GM21526 (cell line): ENCODE data around the gene SMG1.
"Not testable (repeated sequence)": the region's sequence is repeated elsewhere in the genome, so short reads cannot be mapped to it uniquely, and the experiment has no call there.

Experiments used
- ATAC-seq: cut with Tn5 transposase; IDR thresholded peaks from one replicate; pipeline ENCODE4 v1.9.1; 2021; ENCODE audit warnings: moderate library complexity; ENCODE audit not compliant: unreplicated experiment, low FRiP score

Gene SMG1

DNA sequence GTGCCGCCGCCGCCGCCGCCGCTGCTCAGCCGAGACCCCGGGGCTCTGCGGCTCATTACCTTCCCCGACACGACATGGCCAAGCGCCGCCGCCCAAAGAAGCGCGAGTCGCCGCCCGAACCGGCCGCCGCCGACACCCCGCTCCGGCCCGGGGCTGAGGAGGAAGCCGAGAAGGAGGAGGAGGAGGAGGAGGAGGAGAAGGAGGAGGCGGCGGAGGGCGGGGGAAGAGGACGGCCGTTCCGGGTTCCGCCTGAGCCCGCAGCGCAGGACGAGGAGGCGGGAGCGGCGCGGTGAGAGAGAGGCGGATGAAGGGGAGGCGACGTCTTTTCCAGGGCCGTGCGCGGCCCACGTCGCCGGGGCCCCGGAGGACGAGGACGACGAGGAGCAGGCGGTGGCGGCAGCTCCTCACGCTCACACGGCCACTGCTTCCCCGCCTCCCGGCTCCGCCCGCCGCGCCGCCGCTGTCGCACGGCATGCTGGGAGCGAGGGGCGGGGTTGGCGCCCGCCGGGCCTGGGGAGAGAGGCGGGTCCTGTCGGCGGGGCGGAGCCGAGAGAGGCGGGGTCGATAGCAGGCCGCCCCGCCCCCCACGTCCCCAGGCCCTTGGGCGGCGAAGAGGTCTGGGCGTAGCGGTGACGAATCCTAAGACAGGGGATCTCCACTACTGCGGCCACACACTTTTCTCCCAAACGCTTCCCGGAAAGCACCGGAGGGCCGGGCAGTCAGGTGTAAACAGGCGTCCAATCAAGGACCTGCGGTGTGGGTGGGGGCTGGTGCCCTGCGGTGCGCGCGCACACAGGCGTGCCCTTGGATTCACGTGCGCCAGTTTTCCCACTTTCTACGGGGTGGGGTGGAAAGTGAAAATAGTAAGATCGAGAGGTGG lies at the start of gene SMG1:
Gene SMG1 (minus strand): TSS at position 423 of the 880 bp plus-strand sequence. CDS start 367 bp downstream, at position 56.
- ATAC-seq = peak; percentile 76

DNA sequence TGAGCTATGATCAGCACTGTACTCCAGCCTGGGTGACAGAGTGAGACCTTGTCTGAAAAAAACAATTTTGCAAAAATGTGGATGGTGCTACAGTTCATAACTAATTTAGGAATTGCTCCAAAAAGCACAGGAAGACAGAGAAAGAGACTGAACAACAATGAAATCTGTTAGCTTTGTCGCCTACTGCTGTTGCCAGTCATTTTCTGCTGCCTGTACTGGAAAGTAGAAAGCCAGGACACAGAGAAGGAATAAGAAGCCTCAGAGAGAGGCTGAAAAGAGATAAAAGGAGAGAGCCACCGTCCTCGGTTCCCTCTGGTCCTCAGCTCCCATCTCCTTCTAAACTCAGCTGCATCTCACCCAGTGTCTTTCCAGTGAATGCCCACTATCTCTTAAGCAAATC lies 48.9 kb upstream of the SMG1 start:
- no peak for ATAC-seq

DNA sequence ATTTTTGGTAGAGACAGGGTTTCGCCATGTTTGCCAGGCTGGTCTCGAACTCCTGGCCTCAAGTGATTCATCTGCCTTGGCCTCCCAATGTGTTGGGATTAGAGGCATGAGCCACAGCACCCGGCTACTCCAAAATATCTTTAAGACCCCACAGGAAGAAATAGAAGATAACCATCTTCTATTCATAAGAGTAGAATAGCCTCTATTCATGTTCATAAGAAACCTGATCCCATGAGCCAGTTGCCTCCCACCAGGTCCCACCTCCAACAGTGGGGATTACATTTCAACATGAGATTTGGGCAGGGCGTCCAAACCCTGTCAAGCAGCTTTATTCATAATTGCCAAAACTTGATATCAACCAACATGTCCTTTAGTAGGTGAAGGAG lies 43.6 kb upstream of the SMG1 start:
- no peak for ATAC-seq

DNA sequence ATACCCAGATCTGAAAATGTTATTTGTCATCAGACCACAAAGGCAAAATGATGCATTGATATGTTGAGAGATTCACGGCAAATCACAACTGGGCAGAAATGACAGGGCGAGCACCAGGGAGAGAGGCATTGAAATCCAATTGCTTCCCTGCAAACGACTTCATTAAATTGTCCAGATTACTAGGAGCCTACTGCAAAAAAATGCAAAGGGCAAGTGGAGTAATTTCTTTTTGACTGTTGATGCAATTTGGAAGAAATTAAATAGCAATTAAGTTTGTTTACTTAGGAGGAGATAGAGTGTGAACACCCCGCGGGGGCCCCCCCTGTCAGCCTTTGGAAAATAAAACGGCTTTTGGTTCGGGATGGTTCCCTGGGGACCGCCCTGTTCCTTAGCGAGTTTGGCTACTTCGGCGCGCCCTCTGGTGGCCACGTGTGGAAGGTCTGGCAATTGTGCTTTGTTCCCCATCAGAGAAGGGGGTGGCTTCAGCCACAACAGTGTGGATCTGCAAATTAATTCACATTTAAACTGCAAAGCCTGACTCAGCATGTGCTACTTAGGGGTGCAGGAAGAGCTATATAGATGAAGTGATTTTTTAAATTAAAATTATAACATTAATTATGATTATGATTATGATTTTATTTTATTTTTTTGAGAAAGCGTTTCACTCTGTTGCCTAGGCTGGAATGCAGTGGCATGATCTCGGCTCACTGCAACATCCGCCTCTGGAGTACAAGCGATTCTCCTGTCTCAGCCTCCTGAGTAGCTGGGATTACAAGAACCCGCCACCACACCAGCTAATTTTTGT lies 43.0 kb upstream of the SMG1 start:
- ATAC-seq = no peak

DNA sequence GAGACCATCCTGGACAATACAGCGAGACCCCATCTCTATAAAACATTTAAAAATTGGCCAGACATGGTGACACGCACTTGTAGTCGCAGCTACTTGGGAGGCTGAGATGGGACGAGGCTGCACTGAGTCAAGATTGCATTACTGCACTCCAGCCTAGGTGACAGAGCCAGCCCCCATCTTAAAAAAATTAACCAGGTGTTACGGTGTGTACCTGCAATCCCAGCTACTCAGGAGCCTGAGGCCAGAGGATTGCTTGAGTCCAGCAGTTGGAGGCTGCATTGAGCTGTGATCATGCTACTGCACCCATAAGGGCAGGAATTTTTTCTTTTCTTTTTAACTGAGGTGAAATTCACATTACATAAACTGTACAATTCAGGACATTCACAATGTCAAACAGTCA lies 40.6 kb upstream of the SMG1 start:
- ATAC-seq = no peak

DNA sequence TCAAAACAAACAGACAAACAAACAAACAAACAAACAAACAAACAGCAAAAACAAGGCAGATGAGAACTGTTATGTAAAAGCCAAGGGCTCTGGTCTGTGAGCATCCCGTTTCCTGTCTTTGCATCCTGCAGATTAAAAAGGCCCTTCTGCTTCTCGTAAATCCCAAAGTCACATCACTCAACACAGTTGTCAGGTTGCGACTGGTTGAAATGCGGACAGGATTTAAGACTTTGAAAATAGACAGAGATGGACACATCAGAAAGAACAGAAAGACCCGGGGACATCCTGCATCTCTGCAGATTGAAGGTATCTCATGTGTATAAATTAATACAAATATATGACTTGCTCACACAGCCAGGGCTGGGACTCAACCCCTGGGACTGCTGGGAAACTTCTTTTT lies 39.3 kb upstream of the SMG1 start:
- no peak for ATAC-seq

DNA sequence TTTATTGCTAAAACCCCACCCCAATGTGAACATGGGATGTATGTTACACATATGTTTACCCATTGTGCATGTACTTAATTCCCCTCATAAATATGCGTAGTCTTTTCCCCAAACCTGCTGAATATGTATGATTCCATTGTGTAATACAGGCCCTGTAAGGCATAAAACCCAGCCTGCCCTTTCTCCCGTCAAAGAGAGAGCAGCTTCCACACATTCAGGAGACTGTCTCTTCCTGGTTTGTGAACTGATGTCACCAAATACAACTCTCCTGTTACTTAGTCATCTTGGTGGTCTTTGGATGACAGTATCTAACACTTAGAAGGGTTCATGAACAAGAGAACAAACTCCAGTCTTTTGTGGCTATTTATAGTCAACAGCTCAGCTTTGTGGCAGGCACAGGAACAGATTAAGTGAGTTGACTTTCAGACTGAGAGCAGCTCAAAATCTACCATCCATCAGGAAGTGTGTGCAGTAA lies 32.9 kb upstream of the SMG1 start:
- no peak for ATAC-seq

DNA sequence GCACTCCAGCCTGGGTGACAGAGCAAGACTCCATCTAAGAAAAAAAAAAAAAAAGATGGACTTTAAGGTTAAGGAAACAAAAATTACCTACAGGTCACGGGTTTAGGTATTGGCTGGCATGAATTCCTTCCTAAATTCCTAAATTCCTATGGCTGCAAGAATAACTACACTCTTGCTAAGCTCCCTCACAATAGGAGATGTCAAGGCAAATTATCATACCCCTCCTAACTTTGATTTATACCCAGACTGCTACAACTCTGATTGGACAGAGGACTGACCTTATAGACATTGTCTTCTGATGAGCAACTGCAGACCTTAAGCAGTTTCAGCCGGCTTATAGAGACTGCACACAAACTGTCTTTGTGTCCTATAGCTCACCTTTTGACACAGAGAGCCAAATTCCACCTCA lies 32.4 kb upstream of the SMG1 start:
- ATAC-seq = no peak

DNA sequence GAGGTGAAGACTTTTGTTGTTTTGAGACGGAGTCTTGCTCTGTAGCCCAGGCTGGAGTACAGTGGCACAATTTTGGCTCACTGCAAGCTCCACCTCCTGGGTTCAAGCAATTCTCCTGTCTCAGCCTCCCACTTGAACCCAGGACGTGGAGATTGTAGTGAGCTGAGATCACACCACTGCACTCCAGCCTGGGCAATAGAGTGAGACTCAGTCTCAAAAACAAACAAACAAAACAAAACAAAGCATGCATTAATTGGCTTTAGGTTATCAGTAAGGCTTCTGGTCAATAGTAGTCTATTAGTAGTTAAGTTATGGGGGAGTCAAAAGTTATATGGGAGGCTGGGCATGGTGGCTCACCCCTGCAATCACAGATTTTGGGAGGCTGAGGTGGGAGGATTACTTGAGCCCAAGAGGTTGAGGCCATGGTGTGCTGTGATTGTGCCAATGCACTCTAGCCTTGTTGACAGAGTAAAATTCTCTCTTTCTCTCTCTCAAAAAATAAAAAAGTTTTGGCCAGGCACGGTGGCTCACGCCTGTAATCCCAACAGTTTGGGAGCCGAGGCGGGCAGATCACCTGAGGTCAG lies 30.5 kb upstream of the SMG1 start:
- ATAC-seq = not testable (repeated sequence)

DNA sequence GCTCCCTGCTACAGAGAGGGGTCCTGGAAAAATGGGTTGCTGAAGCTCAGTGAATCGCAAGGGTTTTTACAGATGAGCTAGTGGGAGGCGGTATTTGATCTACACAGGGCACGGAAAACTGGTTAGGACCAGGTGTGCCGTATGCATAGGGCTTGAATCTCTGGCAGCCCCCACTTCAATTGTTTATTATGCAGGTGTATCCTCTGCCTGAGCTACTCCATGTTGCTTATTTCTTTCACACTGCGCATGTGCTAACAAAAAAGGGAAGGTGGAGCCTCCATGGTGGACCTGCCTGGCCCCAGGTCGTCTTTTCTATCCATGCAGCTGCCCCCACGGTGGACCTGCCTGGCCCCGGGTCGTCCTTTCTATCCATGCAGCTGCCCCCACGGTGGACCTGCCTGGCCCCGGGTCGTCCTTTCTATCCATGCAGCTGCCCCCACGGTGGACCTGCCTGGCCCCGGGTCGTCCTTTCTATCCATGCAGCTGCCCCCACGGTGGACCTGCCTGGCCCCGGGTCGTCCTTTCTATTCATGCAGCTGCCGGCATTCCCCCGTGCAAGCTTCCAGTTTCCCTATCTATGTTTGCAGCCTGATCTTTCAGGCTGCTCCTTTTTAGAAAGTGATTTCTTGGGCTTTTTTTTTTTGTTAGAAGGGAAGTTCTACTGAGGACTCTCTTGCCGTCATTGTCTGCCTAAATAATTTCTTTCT lies 29.8 kb upstream of the SMG1 start:
- ATAC-seq = not testable (repeated sequence)

DNA sequence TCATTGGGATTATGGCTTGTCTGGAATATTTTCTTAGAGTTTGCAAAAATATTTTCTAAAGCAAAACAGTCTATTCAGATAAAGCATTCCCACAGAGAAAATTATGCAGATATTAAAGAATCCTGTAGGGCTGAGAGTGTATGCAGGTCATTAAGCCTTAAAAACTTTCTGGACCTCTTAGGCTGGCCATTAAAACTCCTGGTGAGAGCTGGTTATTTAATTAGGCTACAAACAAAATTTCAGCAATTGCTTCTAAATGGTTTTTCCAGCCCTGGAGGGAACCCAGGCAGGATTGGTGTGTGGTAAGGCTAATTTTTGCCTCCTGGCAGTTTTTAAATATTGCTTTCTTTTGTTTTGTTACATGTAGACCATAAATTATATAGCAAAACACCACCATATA lies 27.3 kb upstream of the SMG1 start:
- no peak for ATAC-seq

DNA sequence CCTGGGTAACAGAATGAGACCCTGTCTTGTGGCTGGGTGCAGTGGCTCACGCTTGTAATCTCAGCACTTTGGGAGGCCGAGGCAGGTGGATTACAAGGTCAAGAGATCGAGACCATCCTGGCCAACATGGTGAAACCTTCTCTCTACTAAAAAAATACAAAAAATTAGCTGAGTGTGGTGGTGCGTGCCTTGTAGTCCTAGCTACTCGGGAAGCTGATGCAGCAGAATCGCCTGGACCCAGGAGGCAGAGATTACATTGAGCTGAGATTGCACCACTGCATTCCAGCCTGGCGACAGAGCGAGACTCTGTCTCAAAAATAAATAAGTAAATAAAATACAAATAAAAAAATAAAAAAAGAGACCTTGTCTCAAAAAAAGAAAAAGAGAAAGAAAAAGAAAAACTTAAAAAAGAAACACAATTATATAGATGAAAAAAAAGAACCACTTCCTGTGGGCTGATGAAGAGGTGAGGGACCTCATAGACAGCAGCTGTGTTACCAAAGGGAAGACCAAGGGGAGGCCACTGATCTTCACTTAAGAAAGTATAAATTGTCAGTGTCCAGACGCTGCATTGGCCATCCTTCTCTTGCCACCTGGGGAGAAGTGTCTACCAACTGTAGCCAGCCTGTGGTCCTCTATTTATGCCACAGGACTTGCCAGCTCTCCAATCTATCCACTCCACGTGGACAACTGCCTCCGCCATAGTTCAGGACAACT lies 24.4 kb upstream of the SMG1 start:
- no peak for ATAC-seq

DNA sequence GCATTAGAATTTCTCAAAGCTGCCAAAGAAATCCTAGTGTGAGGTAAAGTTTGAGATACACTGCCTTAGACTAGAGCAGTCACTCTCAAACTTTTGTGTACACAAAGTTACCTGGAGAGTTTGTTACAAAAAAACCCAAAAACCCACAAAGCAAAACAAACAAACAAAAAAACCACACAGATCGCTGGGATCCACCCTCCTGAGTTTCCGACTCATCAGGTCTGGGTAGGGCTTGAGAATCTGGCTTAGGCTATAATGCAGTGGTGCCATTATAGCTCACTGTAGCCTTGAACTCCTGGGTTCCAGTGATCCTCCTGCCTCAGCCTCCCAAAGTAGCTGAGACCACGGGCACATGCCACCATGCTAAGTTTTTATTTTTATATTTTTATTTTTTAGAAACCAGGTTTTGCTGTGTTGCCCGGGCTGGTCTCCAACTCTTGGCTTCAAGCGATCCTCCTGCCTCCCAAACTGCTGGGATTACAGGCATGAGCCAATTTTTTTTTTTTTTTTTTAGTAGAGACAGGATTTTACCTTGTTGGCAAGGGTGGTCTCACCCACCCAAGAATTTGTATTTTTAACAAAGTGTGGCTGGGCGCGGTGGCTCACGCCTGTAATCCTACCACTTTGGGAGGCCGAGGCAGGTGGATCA lies 22.3 kb upstream of the SMG1 start:
- no peak for ATAC-seq

DNA sequence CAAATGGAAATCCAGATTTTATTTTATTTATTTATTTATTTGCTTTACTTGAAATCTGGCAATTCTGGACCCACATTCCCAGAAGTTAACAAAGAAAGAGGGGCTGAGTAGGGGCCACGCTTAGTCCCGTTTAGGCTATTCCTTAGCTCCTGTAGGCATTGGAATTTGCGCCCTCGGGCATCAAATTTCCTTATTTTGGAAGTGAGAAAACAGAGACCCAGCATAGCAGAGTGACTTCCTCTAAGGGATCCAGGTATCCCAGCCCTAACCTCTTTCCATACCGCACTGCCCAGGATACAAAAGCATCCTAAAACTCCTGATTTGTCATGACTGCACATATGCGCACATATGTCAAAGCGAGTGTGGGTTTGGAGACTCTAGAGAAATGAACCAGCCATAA lies 19.0 kb upstream of the SMG1 start:
- ATAC-seq = no peak

DNA sequence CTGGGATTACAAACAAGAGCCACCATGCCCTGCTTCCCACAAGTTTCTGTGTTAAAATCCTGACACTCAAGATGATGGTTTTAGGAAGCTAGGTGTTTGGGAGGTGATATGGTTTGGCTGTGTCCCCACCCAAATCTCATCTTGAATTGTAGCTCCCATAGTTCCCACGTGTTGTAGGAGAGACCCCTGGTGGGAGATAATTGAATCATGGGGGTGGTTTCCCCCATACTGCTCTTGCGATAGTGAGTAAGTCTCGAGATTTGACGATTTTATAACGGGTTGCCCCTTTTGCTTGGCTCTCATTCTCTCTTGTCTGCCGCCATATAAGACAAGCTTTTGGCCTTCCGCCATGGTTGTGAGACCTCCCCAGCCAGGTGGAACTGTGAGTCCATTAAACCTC lies 17.2 kb upstream of the SMG1 start:
- no peak for ATAC-seq

DNA sequence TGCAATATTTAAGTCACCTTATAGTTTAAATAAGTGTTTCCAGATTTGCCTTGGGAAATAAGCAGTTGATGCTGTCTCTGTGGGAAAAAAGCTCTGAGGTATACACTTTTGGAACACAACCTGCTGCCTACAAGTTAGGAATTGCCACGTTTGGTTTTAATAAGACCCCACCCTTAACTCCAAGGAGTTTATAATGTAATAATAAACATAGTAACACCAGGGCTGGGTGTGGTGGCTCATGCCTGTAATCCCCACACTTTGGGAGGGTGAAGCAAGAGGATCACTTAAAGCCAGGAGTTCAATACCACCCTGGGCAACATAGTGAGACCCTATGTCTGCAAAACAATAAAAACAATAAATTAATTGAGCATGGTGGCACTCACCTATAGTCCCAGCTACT lies 15.9 kb upstream of the SMG1 start:
- ATAC-seq = no peak

DNA sequence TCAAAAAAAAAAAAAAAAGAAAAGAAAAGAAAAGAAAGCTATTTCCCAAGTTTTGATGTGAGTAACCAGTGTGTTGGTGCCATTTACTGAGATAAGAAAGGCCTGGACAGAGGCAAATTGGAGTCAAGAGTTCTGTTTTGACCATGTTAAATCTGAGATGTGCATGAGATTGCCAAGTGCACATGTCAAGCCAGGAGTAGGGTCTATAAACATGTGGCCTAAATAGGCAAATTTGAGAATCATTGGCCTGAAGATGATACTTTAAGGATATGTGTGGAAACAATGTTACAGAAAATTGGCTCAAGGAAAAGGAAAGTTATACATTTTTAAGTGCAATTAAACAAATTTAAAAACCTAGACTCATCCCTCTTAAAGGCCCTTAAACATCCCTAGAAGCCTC lies 15.3 kb upstream of the SMG1 start:
- ATAC-seq = no peak

DNA sequence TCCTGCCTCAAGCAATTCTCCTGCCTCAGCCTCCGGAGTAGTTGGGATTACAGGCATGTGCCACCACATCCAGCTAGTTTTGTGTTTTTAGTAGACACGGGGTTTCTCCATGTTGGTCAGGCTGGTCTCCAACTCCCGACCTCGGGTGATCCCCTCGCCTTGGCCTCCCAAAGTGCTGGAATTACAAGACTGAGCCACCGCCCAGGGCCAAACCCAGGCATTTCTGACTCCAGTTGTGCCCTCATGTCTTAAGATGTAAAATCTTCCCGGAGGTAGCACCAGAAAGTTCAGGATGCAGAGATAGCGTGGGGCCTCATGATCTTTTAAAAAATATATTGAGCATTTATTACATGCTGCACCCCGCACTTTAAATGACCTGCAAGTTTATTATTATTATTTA lies 12.8 kb upstream of the SMG1 start:
- no peak for ATAC-seq

DNA sequence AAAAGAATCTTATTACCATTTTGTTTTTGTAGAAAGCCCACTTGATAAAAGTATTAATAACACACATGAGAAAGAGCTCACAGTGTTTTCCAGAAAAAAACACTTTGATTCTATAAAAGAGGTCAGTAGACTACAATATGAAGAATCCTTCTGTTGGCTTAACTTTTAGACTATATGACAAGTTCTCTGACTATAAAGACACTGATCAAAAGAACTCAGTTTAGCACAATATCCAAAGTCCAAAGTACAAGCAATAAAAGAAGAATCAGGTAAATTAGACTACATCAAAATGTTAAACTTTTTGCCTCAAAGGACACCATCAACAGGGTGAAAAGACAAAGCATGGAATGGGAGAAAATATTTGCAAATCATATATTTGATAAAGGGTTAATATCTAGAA lies 11.2 kb upstream of the SMG1 start:
- no peak for ATAC-seq
